Measurements from ENCODE around the gene OR2T2. TPM values are rescaled to one million over a fixed set of nuclear protein-coding genes. Genes with fewer than 3 reads are reported as not detected.
"Not testable (repeated sequence)": the region's sequence is repeated elsewhere in the genome, so short reads cannot be mapped to it uniquely, and the experiment has no call there.

The OR2T2 gene
- total RNA-seq, 1 donor from 2014 or later = not detected

DNA sequence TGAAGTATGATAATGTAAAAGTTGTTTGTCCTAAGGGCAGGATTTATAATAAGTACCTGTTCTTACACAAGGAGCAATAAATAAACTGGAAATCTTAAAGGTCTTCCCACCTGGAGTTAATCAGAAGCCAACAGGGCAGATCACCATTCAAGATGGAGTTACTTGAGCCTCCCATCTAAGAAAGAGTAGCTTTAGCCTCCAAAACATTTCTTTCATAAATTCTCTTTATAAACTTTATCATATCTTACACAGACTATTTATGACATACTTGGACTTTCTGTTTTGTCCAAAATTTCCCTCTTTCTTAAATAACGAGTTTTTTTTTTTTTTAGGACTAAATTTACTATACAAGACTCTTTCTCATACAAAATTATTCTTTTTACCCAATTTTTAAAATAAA is 24.1 kb upstream of the OR2T2 start:
- intact Hi-C loops (cut with DNase I) = no loop called here
- no peaks in the 10 kb centered on the region for H3K4me1 ChIP-seq
- ATAC-seq = no peak

DNA sequence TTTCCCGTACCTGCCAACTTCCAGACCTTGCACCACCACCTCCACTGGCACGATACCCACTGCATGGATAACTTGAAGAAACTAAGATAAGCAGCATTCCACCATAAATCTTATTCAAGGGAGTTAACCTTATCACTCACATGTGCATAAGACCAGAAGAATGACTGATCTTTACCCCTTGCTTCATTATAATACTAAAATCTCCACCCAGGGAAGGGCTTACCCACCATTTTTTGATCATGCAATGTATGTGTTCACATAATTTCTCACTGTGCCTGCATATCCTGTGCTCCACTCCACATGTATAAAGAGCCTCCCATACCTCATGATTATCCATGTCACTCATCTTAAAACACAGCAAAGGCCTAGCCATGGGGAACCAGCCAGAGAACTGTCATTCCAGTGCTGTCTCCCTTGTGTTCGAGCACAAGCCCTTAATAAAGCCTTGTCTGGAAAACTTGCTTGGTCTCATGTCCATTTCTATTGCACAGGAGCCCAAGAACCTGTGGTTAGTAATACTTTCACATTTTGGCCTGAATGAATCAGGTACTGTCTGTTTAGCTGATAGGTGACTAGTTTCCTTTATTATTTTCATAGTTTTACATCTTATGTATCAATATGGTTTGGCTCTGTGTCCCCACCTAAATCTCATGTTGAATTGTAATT is 17.8 kb upstream of the OR2T2 start:
- H3K27ac ChIP-seq; H3K27me3 ChIP-seq; H3K4me1 ChIP-seq; intact Hi-C loops (cut with DNase I); H3K4me3 ChIP-seq; DNase-seq; H3K36me3 ChIP-seq; H3K9me3 ChIP-seq; ATAC-seq: not testable (repeated sequence)

More for the DNA sequence above, 24.1 kb upstream of the OR2T2 start:
- H3K9me3 ChIP-seq = no peaks in the 10 kb centered on the region
- H3K27me3 ChIP-seq = no peaks in the 10 kb centered on the region
- TF ChIP-seq, protein P1, sequence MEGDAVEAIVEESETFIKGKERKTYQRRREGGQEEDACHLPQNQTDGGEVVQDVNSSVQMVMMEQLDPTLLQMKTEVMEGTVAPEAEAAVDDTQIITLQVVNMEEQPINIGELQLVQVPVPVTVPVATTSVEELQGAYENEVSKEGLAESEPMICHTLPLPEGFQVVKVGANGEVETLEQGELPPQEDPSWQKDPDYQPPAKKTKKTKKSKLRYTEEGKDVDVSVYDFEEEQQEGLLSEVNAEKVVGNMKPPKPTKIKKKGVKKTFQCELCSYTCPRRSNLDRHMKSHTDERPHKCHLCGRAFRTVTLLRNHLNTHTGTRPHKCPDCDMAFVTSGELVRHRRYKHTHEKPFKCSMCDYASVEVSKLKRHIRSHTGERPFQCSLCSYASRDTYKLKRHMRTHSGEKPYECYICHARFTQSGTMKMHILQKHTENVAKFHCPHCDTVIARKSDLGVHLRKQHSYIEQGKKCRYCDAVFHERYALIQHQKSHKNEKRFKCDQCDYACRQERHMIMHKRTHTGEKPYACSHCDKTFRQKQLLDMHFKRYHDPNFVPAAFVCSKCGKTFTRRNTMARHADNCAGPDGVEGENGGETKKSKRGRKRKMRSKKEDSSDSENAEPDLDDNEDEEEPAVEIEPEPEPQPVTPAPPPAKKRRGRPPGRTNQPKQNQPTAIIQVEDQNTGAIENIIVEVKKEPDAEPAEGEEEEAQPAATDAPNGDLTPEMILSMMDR (IDR thresholded peaks at IDR 0.05) = no peak
- no peak overlapping the region for H3K27ac ChIP-seq
- DNase-seq = no peak
- no peaks in the 10 kb centered on the region for H3K36me3 ChIP-seq
- H3K4me3 ChIP-seq = no peak overlapping the region

DNA sequence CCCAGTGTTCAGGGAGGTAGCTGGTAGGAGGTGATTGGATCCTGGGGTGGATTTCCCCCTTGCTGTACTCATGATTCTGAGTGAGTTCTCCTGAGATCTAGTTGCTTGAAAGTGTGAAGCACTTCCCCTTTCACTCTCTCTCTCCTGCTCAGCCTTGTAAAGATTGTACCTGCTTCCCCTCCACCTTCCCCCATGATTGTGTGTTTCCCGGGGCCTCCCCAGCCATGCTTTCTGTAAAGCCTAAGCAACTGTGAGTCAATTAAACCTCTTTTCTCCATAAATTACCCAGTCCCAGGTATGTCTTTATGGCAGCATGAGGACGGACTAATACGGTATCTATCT is 17.3 kb upstream of the OR2T2 start:
- H3K27ac ChIP-seq; ATAC-seq; H3K4me1 ChIP-seq; H3K4me3 ChIP-seq; H3K36me3 ChIP-seq; intact Hi-C loops (cut with DNase I); H3K9me3 ChIP-seq; DNase-seq; H3K27me3 ChIP-seq: not testable (repeated sequence)

DNA sequence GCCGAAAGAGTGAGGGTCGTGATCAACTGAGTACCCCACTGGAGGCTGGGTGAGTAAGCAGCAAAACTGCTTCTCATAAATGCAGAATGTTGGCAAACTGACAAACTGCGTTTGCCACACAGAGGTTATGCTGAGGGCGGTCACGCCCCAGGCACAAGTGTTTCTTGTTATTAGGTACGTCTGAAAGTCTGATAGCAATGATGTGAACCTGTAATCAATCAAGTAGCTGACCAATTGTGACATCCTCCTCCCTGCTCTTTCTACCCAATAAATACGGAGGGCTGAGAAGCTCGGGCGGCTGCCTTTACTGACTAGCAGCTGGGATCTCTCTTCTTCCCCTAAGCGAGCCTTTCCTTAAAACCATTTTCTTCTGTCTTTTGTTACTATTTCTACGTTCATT is 13.8 kb upstream of the OR2T2 start:
- H3K4me3 ChIP-seq, DNase-seq, ATAC-seq, H3K27ac ChIP-seq, H3K9me3 ChIP-seq, H3K4me1 ChIP-seq, H3K27me3 ChIP-seq, H3K36me3 ChIP-seq: not testable (repeated sequence)
- intact Hi-C loops (cut with DNase I) = loop anchor here (10.0 kb wide), 1 partner anchor 223 kb away; the partner anchor contains the start of gene OR2T27

DNA sequence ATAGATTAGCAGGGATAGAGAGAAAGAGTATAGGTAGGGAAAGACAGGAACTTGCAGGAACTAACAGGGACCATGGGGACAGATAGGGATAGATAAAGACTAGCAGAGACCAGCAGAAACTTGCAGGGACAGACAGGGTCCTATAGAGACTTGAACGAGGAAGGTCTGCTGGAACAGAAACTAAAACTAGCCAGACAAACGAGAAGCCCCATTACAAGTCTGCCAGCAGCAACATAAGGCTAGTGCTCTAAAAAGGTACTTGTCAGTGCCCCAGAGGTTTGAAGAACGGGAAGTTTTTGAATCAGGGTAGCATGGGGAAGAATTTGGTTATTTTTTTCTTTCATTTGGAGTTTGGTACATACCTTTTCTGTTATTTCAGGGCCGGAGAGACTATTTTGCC is 13.2 kb upstream of the OR2T2 start:
- H3K9me3 ChIP-seq, H3K4me3 ChIP-seq, H3K27me3 ChIP-seq, ATAC-seq, H3K27ac ChIP-seq, DNase-seq, H3K36me3 ChIP-seq, H3K4me1 ChIP-seq: not testable (repeated sequence)
- intact Hi-C loops (cut with DNase I) = loop anchor here (10.0 kb wide), 1 partner anchor 223 kb away; the partner anchor contains the start of gene OR2T27

DNA sequence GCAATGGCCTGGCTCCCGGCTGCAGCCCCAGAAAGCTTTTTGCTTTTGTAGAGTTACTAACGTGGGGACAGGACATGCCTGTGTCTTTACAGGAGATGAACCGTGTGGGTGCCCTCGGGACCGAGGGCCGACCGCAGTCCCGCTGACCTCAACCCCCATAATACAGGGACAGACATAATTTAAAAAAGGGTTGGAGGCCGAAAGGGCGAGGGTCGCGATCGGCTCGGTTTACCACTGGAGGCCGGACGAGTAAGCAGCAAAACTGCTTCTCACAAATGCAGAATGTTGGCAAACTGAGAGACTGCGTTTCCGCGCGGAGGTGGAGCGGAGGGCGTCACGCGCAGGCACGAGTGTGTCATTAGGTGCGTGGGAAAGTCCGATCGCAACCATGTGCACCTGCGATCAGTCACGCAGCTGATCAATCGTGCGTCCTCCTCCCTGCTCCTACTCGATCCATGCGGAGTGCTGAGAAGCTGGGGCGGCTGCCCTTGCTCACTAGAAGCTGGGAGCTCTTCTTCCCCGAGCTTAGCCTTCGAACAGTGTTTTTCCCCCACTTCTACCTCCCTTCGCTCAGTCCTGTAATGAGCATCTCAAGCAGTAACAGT is 11.5 kb upstream of the OR2T2 start:
- not testable (repeated sequence) for H3K36me3 ChIP-seq, H3K27me3 ChIP-seq, H3K4me3 ChIP-seq, H3K27ac ChIP-seq, ATAC-seq, H3K9me3 ChIP-seq, DNase-seq, H3K4me1 ChIP-seq
- intact Hi-C loops (cut with DNase I) = loop anchor here (10.0 kb wide), 1 partner anchor 221 kb away; the partner anchor contains the start of gene OR2T27

DNA sequence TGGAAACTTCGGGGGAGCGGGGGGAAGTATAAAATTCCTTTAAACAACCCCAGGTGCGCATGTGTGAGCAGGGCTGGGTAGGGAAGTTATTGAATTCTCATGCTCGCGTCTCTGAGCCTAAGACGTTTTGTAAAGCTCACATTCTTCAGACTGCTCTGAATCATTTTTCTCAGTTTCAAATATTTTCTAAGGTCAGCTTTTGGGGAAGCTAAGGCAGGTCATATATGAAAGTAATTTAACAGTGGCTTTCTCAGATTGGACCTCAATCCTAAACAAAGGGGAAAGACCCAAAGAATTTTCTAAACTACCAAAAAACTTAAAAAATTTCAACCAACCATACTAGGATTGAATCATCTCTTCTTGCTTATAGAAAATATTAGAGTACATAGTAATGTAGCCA is 10.5 kb upstream of the OR2T2 start:
- not testable (repeated sequence) for ATAC-seq, DNase-seq

DNA sequence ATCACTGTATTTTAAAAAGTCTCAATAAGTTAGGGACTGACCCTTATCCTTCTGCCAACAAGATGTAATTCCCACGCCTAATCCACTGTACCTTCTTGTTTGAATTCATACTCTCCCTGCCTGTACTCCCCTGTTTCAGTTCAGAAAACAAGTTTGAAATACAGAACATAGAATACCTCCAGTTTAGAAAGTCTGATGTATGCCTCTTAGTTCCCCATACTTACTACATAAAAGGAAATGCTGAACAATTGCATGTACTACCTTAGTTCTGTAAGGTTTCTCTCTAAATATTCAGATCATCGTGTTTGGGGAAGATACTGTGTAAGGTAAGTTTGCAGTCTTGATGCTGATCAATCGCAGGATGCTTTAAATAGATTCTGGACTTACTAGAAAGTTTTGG is 9.1 kb upstream of the OR2T2 start:
- intact Hi-C loops (cut with DNase I) = loop anchor here (10.0 kb wide), 1 partner anchor 218 kb away; the partner anchor contains the start of gene OR2T27
- H3K36me3 ChIP-seq = not testable (repeated sequence)

More for the DNA sequence above, 10.5 kb upstream of the OR2T2 start:
- H3K9me3 ChIP-seq, H3K27me3 ChIP-seq, H3K27ac ChIP-seq, H3K4me3 ChIP-seq, H3K4me1 ChIP-seq, H3K36me3 ChIP-seq: not testable (repeated sequence)
- intact Hi-C loops (cut with DNase I) = loop anchor here (10.0 kb wide), 1 partner anchor 220 kb away; the partner anchor contains the start of gene OR2T27

DNA sequence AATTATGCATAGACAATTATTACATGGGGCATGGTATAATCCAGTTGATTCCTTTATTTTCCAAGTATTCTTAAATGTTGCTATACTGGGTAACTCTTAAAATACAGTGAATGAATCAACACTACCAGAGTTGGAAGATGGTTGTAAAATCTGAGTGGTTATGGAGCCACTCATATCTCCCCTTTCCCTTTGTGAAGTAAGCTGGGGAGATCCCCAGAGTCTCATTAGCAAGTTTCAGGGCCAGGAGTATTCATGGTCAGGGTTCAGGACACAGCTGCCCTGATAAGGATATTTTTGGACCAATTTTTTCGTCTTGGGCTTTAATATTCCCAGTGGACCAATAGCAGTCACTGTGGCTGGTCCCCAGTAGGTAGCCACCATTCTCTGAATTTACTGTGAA is 6.8 kb upstream of the OR2T2 start:
- not testable (repeated sequence) for H3K36me3 ChIP-seq, H3K9me3 ChIP-seq, H3K27ac ChIP-seq, DNase-seq, ATAC-seq, H3K4me1 ChIP-seq, H3K27me3 ChIP-seq, H3K4me3 ChIP-seq
- intact Hi-C loops (cut with DNase I) = loop anchor here (10.0 kb wide), 1 partner anchor 216 kb away; the partner anchor contains the start of gene OR2T27

More for the DNA sequence above, 9.1 kb upstream of the OR2T2 start:
- H3K4me3 ChIP-seq, ATAC-seq, H3K4me1 ChIP-seq, H3K27me3 ChIP-seq, H3K27ac ChIP-seq, H3K9me3 ChIP-seq, DNase-seq: not testable (repeated sequence)

DNA sequence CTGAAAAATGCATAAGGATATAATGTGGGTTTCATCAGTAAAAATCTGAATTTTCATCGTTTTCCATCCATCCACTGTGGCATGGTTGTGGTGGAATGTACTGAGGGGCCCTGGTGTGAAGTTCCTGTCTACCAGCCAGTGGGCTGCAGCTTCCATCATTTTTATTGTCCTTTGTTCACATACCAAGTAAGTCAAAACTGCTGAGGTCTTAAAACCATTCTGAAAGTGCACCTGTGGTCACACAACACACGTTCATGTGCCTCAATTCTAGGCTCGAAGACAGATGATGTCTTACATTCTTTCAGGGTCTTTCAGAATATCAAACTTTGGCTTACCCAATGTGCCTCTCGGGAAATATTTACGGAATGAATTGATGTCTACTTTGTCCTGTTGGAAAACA is 6.2 kb upstream of the OR2T2 start:
- not testable (repeated sequence) for ATAC-seq, DNase-seq, H3K36me3 ChIP-seq, H3K4me1 ChIP-seq, H3K4me3 ChIP-seq, H3K9me3 ChIP-seq, H3K27me3 ChIP-seq, H3K27ac ChIP-seq
- intact Hi-C loops (cut with DNase I) = loop anchor here (10.0 kb wide), 1 partner anchor 216 kb away; the partner anchor contains the start of gene OR2T27

DNA sequence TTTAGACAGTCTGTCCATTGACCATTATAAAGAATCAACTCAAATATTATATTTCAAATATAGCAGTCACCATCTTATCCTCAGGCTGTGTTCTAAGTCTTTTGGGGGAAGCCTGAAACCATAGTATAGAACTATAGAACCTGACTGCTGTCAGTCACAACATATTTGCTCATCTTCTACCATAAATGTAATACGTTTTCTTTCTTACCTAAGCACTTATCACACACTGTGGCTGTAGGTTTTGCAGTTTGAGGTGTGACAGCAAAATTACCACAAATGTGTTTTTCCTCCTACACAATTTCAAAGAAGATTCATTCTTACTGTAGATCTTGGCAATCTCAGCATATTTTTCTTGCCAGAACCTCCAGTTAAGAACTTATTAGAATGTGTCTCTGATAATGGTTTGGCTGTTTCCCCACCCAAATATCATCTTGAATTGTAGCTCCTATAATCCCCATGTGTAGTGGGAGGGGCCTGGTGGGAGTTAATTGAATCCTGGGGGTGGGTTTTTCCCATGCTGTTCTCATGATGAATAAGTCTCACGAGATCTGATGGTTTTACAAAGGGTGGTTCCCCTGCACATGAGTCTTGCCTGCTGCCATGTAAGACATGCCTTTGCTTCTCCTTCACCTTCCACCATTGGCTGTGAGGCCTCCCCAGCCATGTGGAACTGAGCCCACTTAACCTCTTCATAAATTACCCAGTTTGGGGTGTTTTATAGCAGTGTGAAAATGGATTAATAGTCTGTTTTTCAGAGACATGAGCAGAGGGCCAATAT is 2.7 kb upstream of the OR2T2 start:
- H3K27me3 ChIP-seq; DNase-seq; ATAC-seq; H3K4me1 ChIP-seq; H3K4me3 ChIP-seq; H3K9me3 ChIP-seq; H3K36me3 ChIP-seq; H3K27ac ChIP-seq; intact Hi-C loops (cut with DNase I): not testable (repeated sequence)

DNA sequence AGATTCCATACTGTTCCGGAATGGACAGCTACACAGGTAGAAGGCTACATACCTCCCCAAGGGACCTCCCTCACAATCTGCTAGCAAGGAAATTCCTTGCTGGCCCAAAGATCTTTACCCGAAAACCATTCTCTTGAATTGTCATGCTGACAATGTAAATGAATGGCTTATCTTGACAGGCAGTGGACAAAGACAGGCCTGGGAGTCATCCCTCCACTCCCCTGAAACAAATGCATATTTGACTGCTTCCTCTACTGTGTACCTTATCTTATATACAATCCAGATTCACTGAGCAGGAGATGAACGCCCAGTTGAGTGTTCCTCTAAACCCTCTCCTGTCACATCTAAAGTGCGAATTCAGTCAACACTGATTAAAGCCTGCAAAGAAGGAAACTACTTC is 834 bp upstream of the OR2T2 start:
- H3K27ac ChIP-seq; ATAC-seq; DNase-seq; H3K27me3 ChIP-seq; intact Hi-C loops (cut with DNase I); H3K36me3 ChIP-seq; H3K9me3 ChIP-seq; H3K4me3 ChIP-seq; H3K4me1 ChIP-seq: not testable (repeated sequence)
